ENCODE results near the gene PHYHD1. TPM values are rescaled to one million over a fixed set of nuclear protein-coding genes. Genes with fewer than 3 reads are reported as not detected.

Gene PHYHD1
- total RNA-seq, 1 donor from 2014 or later = 70.8 TPM

GRCh38 chr9:128899566-128900322 lies 21.0 kb upstream of the PHYHD1 start:
- peak; percentile 26 for ATAC-seq
- DNase-seq (ENCODE audit: low spot score) = no peak

GRCh38 chr9:128901379-128901778 lies 19.4 kb upstream of the PHYHD1 start:
- DNase-seq (ENCODE audit: low spot score) (no peak), ATAC-seq (no peak)

- ATAC-seq (peak; percentile 5), DNase-seq (ENCODE audit: low spot score) (no peak)
Measured at GRCh38 chr9:128901822-128902221, 19.0 kb upstream of the PHYHD1 start.

GRCh38 chr9:128902351-128903078 lies 18.3 kb upstream of the PHYHD1 start:
- ATAC-seq (peak; percentile 37), DNase-seq (ENCODE audit: low spot score) (no peak)

- DNase-seq (ENCODE audit: low spot score) = no peak
- ATAC-seq = peak; percentile 1
Measured at GRCh38 chr9:128903079-128903461, 17.7 kb upstream of the PHYHD1 start.

- ATAC-seq (no peak), DNase-seq (ENCODE audit: low spot score) (no peak)
Measured at GRCh38 chr9:128903871-128904620, 16.7 kb upstream of the PHYHD1 start.

- DNase-seq (ENCODE audit: low spot score) (no peak), ATAC-seq (no peak)
Measured at GRCh38 chr9:128905964-128906363, 14.8 kb upstream of the PHYHD1 start.

- ATAC-seq (no peak), DNase-seq (ENCODE audit: low spot score) (no peak)
Measured at GRCh38 chr9:128906741-128907140, 14.0 kb upstream of the PHYHD1 start.

GRCh38 chr9:128908372-128908771 lies 12.4 kb upstream of the PHYHD1 start:
- ATAC-seq (no peak), DNase-seq (ENCODE audit: low spot score) (no peak)

- no peak for ATAC-seq
- no peak for DNase-seq (ENCODE audit: low spot score)
Measured at GRCh38 chr9:128909859-128910258, 10.9 kb upstream of the PHYHD1 start.

GRCh38 chr9:128910906-128911305 lies 9.9 kb upstream of the PHYHD1 start:
- ATAC-seq = no peak
- DNase-seq (ENCODE audit: low spot score) = no peak

GRCh38 chr9:128911529-128912035 lies 9.2 kb upstream of the PHYHD1 start:
- ATAC-seq (peak; percentile 24), DNase-seq (ENCODE audit: low spot score) (no peak)

- ATAC-seq (no peak), DNase-seq (ENCODE audit: low spot score) (no peak)
Measured at GRCh38 chr9:128912270-128912853, 8.4 kb upstream of the PHYHD1 start.

GRCh38 chr9:128913048-128913900 lies 7.5 kb upstream of the PHYHD1 start:
- DNase-seq (ENCODE audit: low spot score) (no peak), ATAC-seq (no peak)

- no peak for DNase-seq (ENCODE audit: low spot score)
- no peak for ATAC-seq
Measured at GRCh38 chr9:128913995-128914772, 6.6 kb upstream of the PHYHD1 start.

GRCh38 chr9:128916204-128916603 lies 4.6 kb upstream of the PHYHD1 start:
- no peak for DNase-seq (ENCODE audit: low spot score)
- peak; percentile 4 for ATAC-seq

GRCh38 chr9:128916745-128917144 lies 4.0 kb upstream of the PHYHD1 start:
- ATAC-seq = no peak
- no peak for DNase-seq (ENCODE audit: low spot score)

- DNase-seq (ENCODE audit: low spot score) (peak; percentile 98), ATAC-seq (peak; percentile 53)
Measured at GRCh38 chr9:128917151-128917849, 3.5 kb upstream of the PHYHD1 start.

- ATAC-seq = no peak
Measured at GRCh38 chr9:128918921-128919320, 1.9 kb upstream of the PHYHD1 start.

More at GRCh38 chr9:128918921-128919320, 1.9 kb upstream of the PHYHD1 start:
- DNase-seq (ENCODE audit: low spot score) = no peak
